Measurements from ENCODE around the gene MPRIP.

MPRIP gene

GRCh38 chr17:17019430-17019762 is 22.9 kb upstream of the MPRIP start:
- no peak for DNase-seq (ENCODE audit: low spot score)
- peak overlapping the region; percentile 53 for H3K27ac ChIP-seq
- ChIA-PET CTCF (no interaction called here), POLR2A (ENCODE audit: low non-redundant PET) (interaction anchor here (0.7 kb wide), 1 partner anchor 9 kb away, joined by 3 read pairs; no protein-coding TSS in a partner anchor)
- TF ChIP-seq CTCF (conservative IDR thresholded peaks at IDR 0.05; ENCODE audit: low read depth): no peak

- ChIA-PET CTCF (interaction anchor here (0.5 kb wide), 1 partner anchor 1249 kb away, joined by 7 read pairs; no protein-coding TSS in a partner anchor), POLR2A (ENCODE audit: low non-redundant PET) (no interaction called here)
- peak overlapping the region; percentile 53 for H3K27ac ChIP-seq
- DNase-seq (ENCODE audit: low spot score): peak; percentile 48
- no peak for TF ChIP-seq CTCF (conservative IDR thresholded peaks at IDR 0.05; ENCODE audit: low read depth)
Observed at GRCh38 chr17:17019891-17020456, 22.3 kb upstream of the MPRIP start.

- TF ChIP-seq CTCF (conservative IDR thresholded peaks at IDR 0.05; ENCODE audit: low read depth): no peak
- no peak for DNase-seq (ENCODE audit: low spot score)
- CTCF ChIA-PET: interaction anchor here (0.5 kb wide), 1 partner anchor 1248 kb away, joined by 7 read pairs; no protein-coding TSS in a partner anchor
- peak overlapping the region; percentile 53 for H3K27ac ChIP-seq
- POLR2A ChIA-PET (ENCODE audit: low non-redundant PET): no interaction called here
Observed at GRCh38 chr17:17020821-17021193, 21.4 kb upstream of the MPRIP start.

GRCh38 chr17:17021194-17021863 is 20.9 kb upstream of the MPRIP start:
- TF ChIP-seq CTCF (conservative IDR thresholded peaks at IDR 0.05; ENCODE audit: low read depth): no peak
- H3K27ac ChIP-seq: peak overlapping the region; percentile 53
- CTCF ChIA-PET: interaction anchor here (0.5 kb wide), 1 partner anchor 156 kb away, joined by 3 read pairs; no protein-coding TSS in a partner anchor
- no peak for DNase-seq (ENCODE audit: low spot score)
- POLR2A ChIA-PET (ENCODE audit: low non-redundant PET): no interaction called here

GRCh38 chr17:17022011-17022410 is 20.2 kb upstream of the MPRIP start:
- ChIA-PET POLR2A (ENCODE audit: low non-redundant PET) (no interaction called here), CTCF (no interaction called here)
- no peak for TF ChIP-seq CTCF (conservative IDR thresholded peaks at IDR 0.05; ENCODE audit: low read depth)
- no peak for DNase-seq (ENCODE audit: low spot score)
- peak overlapping the region; percentile 53 for H3K27ac ChIP-seq

- TF ChIP-seq CTCF (conservative IDR thresholded peaks at IDR 0.05; ENCODE audit: low read depth): no peak
- H3K27ac ChIP-seq: peak overlapping the region; percentile 53
- CTCF ChIA-PET: no interaction called here
- no peak for DNase-seq (ENCODE audit: low spot score)
- POLR2A ChIA-PET (ENCODE audit: low non-redundant PET): no interaction called here
Observed at GRCh38 chr17:17022456-17022855, 19.8 kb upstream of the MPRIP start.
